Astrocyte of the spinal cord (primary cell): ENCODE results near the gene MILR1.

Experiments
- DNase-seq: peaks from one replicate; pipeline ENCODE4 v3.0.0; 2011; ENCODE audit warnings: low read depth, low spot score
- H3K4me3 ChIP-seq: 2 replicates; pipeline ENCODE4 v1.5.1; 2011; ENCODE audit warnings: low read depth, mild to moderate bottlenecking, low read length, moderate library complexity
- CTCF ChIP-seq: IDR thresholded peaks from 2 replicates; pipeline ENCODE4 v1.5.1; 2012; ENCODE audit warnings: low read depth, mild to moderate bottlenecking, low read length, inconsistent platforms
- in situ Hi-C: cut with HindIII; loops from 2 replicates; pipeline ENCODE4 v1.10.0; 2017; ENCODE audit warnings: low sequenced_read_pairs

Gene MILR1

GRCh38 chr17:64505340-64506200 lies 56.7 kb downstream of the MILR1 start:
- no peak for TF ChIP-seq CTCF
- DNase-seq = peak; percentile 90
- peak overlapping the region; percentile 98 for H3K4me3 ChIP-seq
- in situ Hi-C loops = no loop called here

DNA sequence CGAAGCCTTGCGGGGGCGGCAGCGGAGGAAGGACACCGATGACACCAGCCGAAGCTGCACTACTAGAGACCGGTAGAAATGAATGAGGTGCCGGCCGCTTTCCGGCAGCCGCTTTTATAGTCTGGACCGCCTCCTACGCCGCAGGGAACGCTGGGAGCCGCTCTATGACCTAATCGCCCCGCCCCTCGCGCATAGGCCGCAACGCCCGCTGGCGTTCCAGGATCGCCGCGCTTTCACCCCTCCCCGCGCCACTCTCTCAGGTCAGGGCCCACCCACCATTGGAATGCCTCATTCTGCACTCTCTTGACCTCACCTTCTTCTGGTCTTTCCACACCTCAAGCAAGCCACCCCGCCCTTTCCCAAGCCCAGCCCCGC lies 57.3 kb downstream of the MILR1 start, which contains the start of gene DDX5:
DDX5 (minus strand) TSS at position 89 of the 375 bp plus-strand sequence. CDS start 170 bp downstream, outside the sequence.
- in situ Hi-C loops = no loop called here
- DNase-seq = peak; percentile 96
- TF ChIP-seq CTCF = no peak
- peak within 1 kb of the TSS; percentile 98 for H3K4me3 ChIP-seq

GRCh38 chr17:64506576-64507412 lies 57.9 kb downstream of the MILR1 start, which contains the start of gene CEP95:
TSS of gene CEP95 (plus strand) at chr17:64506977. CDS start at chr17:64507098, 121 bp downstream.
- in situ Hi-C loops = no loop called here
- peak within 1 kb of the TSS; percentile 98 for H3K4me3 ChIP-seq
- no peak for TF ChIP-seq CTCF
- DNase-seq = peak; percentile 99

- in situ Hi-C loops = no loop called here
- peak overlapping the region; percentile 98 for H3K4me3 ChIP-seq
- peak; percentile 51 for TF ChIP-seq CTCF
- peak; percentile 77 for DNase-seq
Measured at GRCh38 chr17:64507413-64507782, 58.5 kb downstream of the MILR1 start.

GRCh38 chr17:64508683-64509082 lies 59.8 kb downstream of the MILR1 start:
- no peak overlapping the region for H3K4me3 ChIP-seq
- in situ Hi-C loops = no loop called here
- TF ChIP-seq CTCF = no peak

GRCh38 chr17:64509179-64509578 lies 60.3 kb downstream of the MILR1 start:
- DNase-seq = no peak
- in situ Hi-C loops = no loop called here
- no peak for TF ChIP-seq CTCF
- H3K4me3 ChIP-seq = no peak overlapping the region

More at GRCh38 chr17:64508683-64509082, 59.8 kb downstream of the MILR1 start:
- DNase-seq = no peak
